PC-3 (cell line): ENCODE data around the gene CAMTA1. TPM values are rescaled to one million over a fixed set of nuclear protein-coding genes. Genes with fewer than 3 reads are reported as not detected.

Experiments used
- ATAC-seq: fragments of 200-7000 bp; cut with Tn5 transposase; 2 replicates; pipeline ENCODE4 v1.9.1; 2020; ENCODE audit warnings: mild to moderate bottlenecking, moderate library complexity
- BruUV-seq: library from RNA; stranded (reverse); fragments of 400-500 nt; replicated peaks from 2 replicates; lab custom pipeline; 2021; lab: Mats Ljungman, UMichigan
- CTCF ChIA-PET: fragments of 300-600 bp; sonication (Branson Sonifier 250); formaldehyde crosslinking; loops from one replicate; lab custom pipeline; 2022; ENCODE audit warnings: antibody characterized with exemption; lab: Charles Lee
- POLR2A ChIA-PET: fragments of 300-600 bp; sonication (Branson Sonifier 250); formaldehyde crosslinking; loops from one replicate; lab custom pipeline; 2022; ENCODE audit warnings: antibody characterized with exemption; ENCODE audit not compliant: unreplicated experiment; lab: Charles Lee
- DNase-seq: peaks from one replicate; pipeline ENCODE4 v3.0.0-alpha.2; 2015
- H2AFZ ChIP-seq: fragments of 300-600 bp; sonication (generic); 2 replicates; pipeline ENCODE4 v1.6.0; 2016; ENCODE audit warnings: antibody characterized with exemption, low read length
- H3F3A ChIP-seq: fragments of 300-600 bp; sonication (generic); one replicate; pipeline ENCODE4 v1.6.0; 2017; ENCODE audit warnings: antibody characterized with exemption, low read length, control low read depth, mild to moderate bottlenecking; ENCODE audit not compliant: unreplicated experiment
- H3K27ac ChIP-seq: fragments of 300-600 bp; sonication (generic); 2 replicates; pipeline ENCODE4 v1.5.1; 2016; ENCODE audit warnings: mild to moderate bottlenecking, low read length
- H3K27me3 ChIP-seq: fragments of 300-600 bp; sonication (generic); 2 replicates; pipeline ENCODE4 v1.6.1; 2016; ENCODE audit warnings: low read length, mixed read lengths
- H3K36me3 ChIP-seq: fragments of 300-600 bp; sonication (generic); 2 replicates; pipeline ENCODE4 v1.6.1; 2016; ENCODE audit warnings: low read depth, mixed run types, low read length, mixed read lengths
- H3K4me1 ChIP-seq: fragments of 300-600 bp; sonication (generic); 2 replicates; pipeline ENCODE4 v1.5.1; 2016; ENCODE audit warnings: low read length; ENCODE audit not compliant: insufficient read depth
- H3K4me2 ChIP-seq: fragments of 300-600 bp; sonication (generic); 2 replicates; pipeline ENCODE4 v1.6.0; 2016; ENCODE audit warnings: low read length
- H3K4me3 ChIP-seq: fragments of 300-600 bp; sonication (generic); 2 replicates; pipeline ENCODE4 v1.5.1; 2016; ENCODE audit warnings: mild to moderate bottlenecking, low read length, mixed read lengths
- H3K79me2 ChIP-seq: fragments of 300-600 bp; sonication (generic); 2 replicates; pipeline ENCODE4 v1.6.1; 2017; ENCODE audit warnings: low read length, mixed read lengths
- H3K9ac ChIP-seq: fragments of 300-600 bp; sonication (generic); 2 replicates; pipeline ENCODE4 v1.6.0; 2016; ENCODE audit warnings: mild to moderate bottlenecking, low read length
- H3K9me2 ChIP-seq: fragments of 300-600 bp; sonication (generic); replicated peaks from 2 replicates; pipeline ENCODE4 v1.6.1; 2016; ENCODE audit warnings: mixed run types, low read length, mixed read lengths
- H3K9me3 ChIP-seq: fragments of 300-600 bp; sonication (generic); 2 replicates; pipeline ENCODE4 v1.6.1; 2016; ENCODE audit warnings: low read length, mixed read lengths
- H4K20me1 ChIP-seq: fragments of 300-600 bp; sonication (generic); 2 replicates; pipeline ENCODE4 v1.6.1; 2016; ENCODE audit warnings: low read length, mixed read lengths
- EZH2 ChIP-seq: fragments of 300-600 bp; sonication (generic); IDR thresholded peaks from one replicate; pipeline ENCODE4 v1.6.1; 2017; ENCODE audit warnings: antibody characterized with exemption, mild to moderate bottlenecking, low read length; ENCODE audit not compliant: unreplicated experiment
- EZH2phosphoT487 ChIP-seq: fragments of 300-600 bp; sonication (generic); IDR thresholded peaks from 2 replicates; pipeline ENCODE4 v1.6.1; 2018; ENCODE audit warnings: mild to moderate bottlenecking, antibody characterized with exemption, low read length, borderline replicate concordance
- intact Hi-C: fragments of 100-400 bp; cut with micrococcal nuclease; formaldehyde crosslinking; loops from 2 replicates; pipeline ENCODE4 v1.9.0; 2023
- total RNA-seq: library from RNA; depleted of rRNA; stranded (reverse); fragments of >200 nt; gene quantifications from 2 replicates; pipeline ENCODE4 v1.2.3, GENCODE V29; 2014
- TF ChIP-seq, protein P1 (sequence below): fragments of 300-600 bp; sonication (generic); conservative IDR thresholded peaks from 2 replicates; pipeline ENCODE4 v1.5.1; 2017; ENCODE audit warnings: antibody characterized with exemption, low read depth, mild to moderate bottlenecking, low read length

Gene CAMTA1
- total RNA-seq, 1 experiment from 2014 or later = 40.8 TPM

DNA sequence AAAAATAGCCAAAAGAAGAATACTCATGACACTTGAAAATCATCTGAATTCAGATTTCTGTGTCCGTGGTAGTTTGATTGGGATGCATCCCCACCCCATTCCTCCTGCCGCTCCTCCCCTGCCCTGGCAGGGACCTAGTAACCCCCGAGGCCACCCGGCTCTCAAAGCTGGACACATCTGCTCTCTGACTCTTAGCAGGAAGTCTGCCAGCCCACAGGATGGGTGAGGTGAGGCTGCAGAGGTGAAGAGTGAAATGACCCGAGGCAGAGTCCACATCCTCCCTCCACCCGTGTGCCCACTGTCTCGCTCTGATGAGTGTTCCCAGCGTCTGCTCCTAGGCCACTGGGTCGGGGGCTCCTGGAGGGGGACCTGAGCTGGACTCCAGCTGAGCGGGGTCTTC, 677.4 kb downstream of the CAMTA1 start:
- no peaks in the 10 kb centered on the region for H3K9me2 ChIP-seq
- H3K4me2 ChIP-seq = no peak overlapping the region
- H3K9me3 ChIP-seq = no peaks in the 10 kb centered on the region
- no peaks in the 10 kb centered on the region for H3F3A ChIP-seq
- H3K4me3 ChIP-seq = no peak overlapping the region
- H4K20me1 ChIP-seq = no peaks in the 10 kb centered on the region
- H3K4me1 ChIP-seq = no peaks in the 10 kb centered on the region
- H2AFZ ChIP-seq = no peak overlapping the region
- peaks cover 40% of the 10 kb centered on the region for H3K27me3 ChIP-seq
- POLR2A ChIA-PET = no interaction called here
- intact Hi-C loops = no loop called here
- H3K9ac ChIP-seq = no peak overlapping the region
- no peak for TF ChIP-seq EZH2phosphoT487
- TF ChIP-seq, protein P1, sequence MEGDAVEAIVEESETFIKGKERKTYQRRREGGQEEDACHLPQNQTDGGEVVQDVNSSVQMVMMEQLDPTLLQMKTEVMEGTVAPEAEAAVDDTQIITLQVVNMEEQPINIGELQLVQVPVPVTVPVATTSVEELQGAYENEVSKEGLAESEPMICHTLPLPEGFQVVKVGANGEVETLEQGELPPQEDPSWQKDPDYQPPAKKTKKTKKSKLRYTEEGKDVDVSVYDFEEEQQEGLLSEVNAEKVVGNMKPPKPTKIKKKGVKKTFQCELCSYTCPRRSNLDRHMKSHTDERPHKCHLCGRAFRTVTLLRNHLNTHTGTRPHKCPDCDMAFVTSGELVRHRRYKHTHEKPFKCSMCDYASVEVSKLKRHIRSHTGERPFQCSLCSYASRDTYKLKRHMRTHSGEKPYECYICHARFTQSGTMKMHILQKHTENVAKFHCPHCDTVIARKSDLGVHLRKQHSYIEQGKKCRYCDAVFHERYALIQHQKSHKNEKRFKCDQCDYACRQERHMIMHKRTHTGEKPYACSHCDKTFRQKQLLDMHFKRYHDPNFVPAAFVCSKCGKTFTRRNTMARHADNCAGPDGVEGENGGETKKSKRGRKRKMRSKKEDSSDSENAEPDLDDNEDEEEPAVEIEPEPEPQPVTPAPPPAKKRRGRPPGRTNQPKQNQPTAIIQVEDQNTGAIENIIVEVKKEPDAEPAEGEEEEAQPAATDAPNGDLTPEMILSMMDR = no peak
- TF ChIP-seq EZH2 = no peak
- H3K36me3 ChIP-seq = no peaks in the 10 kb centered on the region
- no peak overlapping the region for H3K27ac ChIP-seq
- no TSS peak for BruUV-seq
- CTCF ChIA-PET = no interaction called here
- DNase-seq (no peak), ATAC-seq (peak; percentile 43)
- H3K79me2 ChIP-seq = no peaks in the 10 kb centered on the region

DNA sequence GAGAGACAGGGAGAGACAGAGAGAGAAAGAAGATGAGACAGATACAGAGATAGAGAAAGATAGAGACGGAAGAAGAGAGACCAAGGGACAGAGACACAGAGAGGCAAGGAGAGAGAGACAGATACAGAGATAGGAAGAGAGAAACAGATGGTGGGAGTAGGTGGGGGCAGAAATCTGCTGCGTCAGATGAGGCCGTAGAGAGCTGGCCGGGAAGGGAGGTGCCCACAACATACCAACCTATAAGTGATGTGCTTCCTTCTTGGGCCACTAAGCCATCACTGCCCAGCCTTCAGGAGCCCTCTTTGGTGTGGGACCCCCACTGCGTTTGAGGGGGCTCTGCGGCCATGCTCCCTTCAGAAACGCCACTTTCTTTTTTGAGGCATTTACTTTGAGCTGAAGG, 678.3 kb downstream of the CAMTA1 start:
- Histone ChIP-seq H3K79me2 (no peaks in the 10 kb centered on the region), H3K4me1 (no peaks in the 10 kb centered on the region), H2AFZ (no peak overlapping the region), H3K27me3 (peaks cover 34% of the 10 kb centered on the region), H3K9me3 (no peaks in the 10 kb centered on the region), H3K36me3 (no peaks in the 10 kb centered on the region), H4K20me1 (no peaks in the 10 kb centered on the region), H3K27ac (no peak overlapping the region), H3K9ac (no peak overlapping the region), H3K4me3 (no peak overlapping the region), H3K9me2 (no peaks in the 10 kb centered on the region), H3F3A (no peaks in the 10 kb centered on the region), H3K4me2 (no peak overlapping the region)
- no peak for DNase-seq
- ChIA-PET CTCF (no interaction called here), POLR2A (no interaction called here)
- TF ChIP-seq, protein P1 = no peak
- TF ChIP-seq EZH2phosphoT487 (no peak), EZH2 (no peak)
- no peak for ATAC-seq
- no TSS peak for BruUV-seq
- intact Hi-C loops = no loop called here

GRCh38 chr1:7464736-7465135, 679.5 kb downstream of the CAMTA1 start:
- Histone ChIP-seq H3K9me3 (no peaks in the 10 kb centered on the region), H3K9me2 (no peaks in the 10 kb centered on the region), H3K9ac (no peak overlapping the region), H3F3A (no peaks in the 10 kb centered on the region), H3K4me3 (no peak overlapping the region), H3K4me2 (no peak overlapping the region), H2AFZ (no peak overlapping the region), H4K20me1 (no peaks in the 10 kb centered on the region), H3K79me2 (no peaks in the 10 kb centered on the region), H3K36me3 (no peaks in the 10 kb centered on the region), H3K27ac (no peak overlapping the region), H3K4me1 (no peaks in the 10 kb centered on the region; the same call in 1 of the 2 replicates), H3K27me3 (peaks cover 23% of the 10 kb centered on the region)
- POLR2A ChIA-PET = no interaction called here
- ATAC-seq (no peak), DNase-seq (no peak)
- intact Hi-C loops = no loop called here
- TF ChIP-seq EZH2 (no peak), EZH2phosphoT487 (no peak)
- TF ChIP-seq, protein P1 = no peak
- BruUV-seq = no TSS peak
- CTCF ChIA-PET = no interaction called here
